OCI-LY7 (cell line): ENCODE results near the gene SMIM44. TPM values are rescaled to one million over a fixed set of nuclear protein-coding genes. Genes with fewer than 3 reads are reported as not detected.

Source experiments
- BruUV-seq: library from RNA; stranded (reverse); fragments of 400-500 nt; replicated peaks from 2 replicates; lab custom pipeline; 2021; lab: Mats Ljungman, UMichigan
- CTCF ChIA-PET: fragments of 300-600 bp; sonication (Branson Sonifier 250); formaldehyde crosslinking; loops from one replicate; lab custom pipeline; 2022; ENCODE audit warnings: antibody characterized with exemption; ENCODE audit not compliant: unreplicated experiment; lab: Charles Lee
- POLR2A ChIA-PET: fragments of 300-600 bp; sonication (Branson Sonifier 250); formaldehyde crosslinking; loops from one replicate; lab custom pipeline; 2022; ENCODE audit warnings: antibody characterized with exemption; lab: Charles Lee
- DNase-seq: peaks from one replicate; pipeline ENCODE4 v3.0.0-alpha.2; 2015; ENCODE audit warnings: low spot score
- H2AFZ ChIP-seq: fragments of 200-600 bp; sonication (generic), shearing (Covaris generic); 2 replicates; pipeline ENCODE4 v1.6.1; 2014; ENCODE audit warnings: mild to moderate bottlenecking, antibody characterized with exemption, low read length, moderate library complexity
- H3K27ac ChIP-seq: fragments of 200-600 bp; sonication (generic); 2 replicates; pipeline ENCODE4 v1.5.1; 2014; ENCODE audit warnings: mixed run types, low read depth, mild to moderate bottlenecking, moderate library complexity, low read length, inconsistent platforms; ENCODE audit not compliant: poor library complexity, severe bottlenecking
- H3K36me3 ChIP-seq: fragments of 200-600 bp; sonication (generic); 2 replicates; pipeline ENCODE4 v1.6.1; 2014; ENCODE audit warnings: mild to moderate bottlenecking, antibody characterized with exemption, low read length, moderate library complexity, mixed read lengths; ENCODE audit not compliant: insufficient read depth
- H3K4me1 ChIP-seq: fragments of 200-600 bp; sonication (generic); 2 replicates; pipeline ENCODE4 v1.5.1; 2014; ENCODE audit warnings: mild to moderate bottlenecking, low read length; ENCODE audit not compliant: insufficient read depth, poor library complexity, severe bottlenecking
- H3K4me2 ChIP-seq: fragments of 200-600 bp; sonication (generic); 2 replicates; pipeline ENCODE4 v1.6.1; 2014; ENCODE audit warnings: mild to moderate bottlenecking, low read length
- H3K4me3 ChIP-seq: fragments of 200-600 bp; sonication (generic); 2 replicates; pipeline ENCODE4 v1.5.1; 2014; ENCODE audit warnings: mild to moderate bottlenecking, low read depth, low read length; ENCODE audit not compliant: poor library complexity, severe bottlenecking
- H3K79me2 ChIP-seq: fragments of 200-600 bp; sonication (generic); 2 replicates; pipeline ENCODE4 v1.6.1; 2016; ENCODE audit warnings: low read depth, mild to moderate bottlenecking, low read length, moderate library complexity, mixed read lengths; ENCODE audit not compliant: insufficient read depth
- H3K9me2 ChIP-seq: fragments of 200-600 bp; sonication (generic); 2 replicates; pipeline ENCODE4 v1.6.1; 2016; ENCODE audit warnings: mild to moderate bottlenecking, low read length, mixed read lengths; ENCODE audit not compliant: insufficient read depth
- H3K9me3 ChIP-seq: fragments of 200-600 bp; sonication (generic); 2 replicates; pipeline ENCODE4 v1.6.1; 2014; ENCODE audit warnings: mild to moderate bottlenecking, mixed run types, low read length, mixed read lengths
- H4K20me1 ChIP-seq: fragments of 200-600 bp; sonication (generic); 2 replicates; pipeline ENCODE4 v1.6.1; 2014; ENCODE audit warnings: mild to moderate bottlenecking, antibody characterized with exemption, low read length, moderate library complexity, mixed read lengths; ENCODE audit not compliant: insufficient read depth
- EZH2phosphoT487 ChIP-seq: fragments of 200-600 bp; sonication (generic); IDR thresholded peaks from 2 replicates; pipeline ENCODE4 v1.6.1; 2018; ENCODE audit warnings: low read depth, borderline replicate concordance, mild to moderate bottlenecking, mixed run types, antibody characterized with exemption, low read length, moderate library complexity, mixed read lengths
- intact Hi-C: fragments of 100-400 bp; cut with micrococcal nuclease; formaldehyde crosslinking; loops from one replicate; pipeline ENCODE4 v1.10.0; 2022; ENCODE audit not compliant: unreplicated experiment
- total RNA-seq, 2 experiments: library from RNA; depleted of rRNA in 1 of 2; stranded (reverse); fragments of >200 nt in 1 of 2; shearing (Covaris generic) in 1 of 2; gene quantifications; 2 replicates each; pipeline ENCODE4 v1.2.3, GENCODE V29; 2014 to 2022
- TF ChIP-seq, protein P1 (sequence below): fragments of 200-600 bp; sonication (generic); conservative IDR thresholded peaks from 2 replicates; pipeline ENCODE4 v1.5.1; 2014; ENCODE audit warnings: mild to moderate bottlenecking, antibody characterized with exemption, low read length, moderate library complexity, mixed read lengths

Gene SMIM44
- total RNA-seq, 2 experiments from 2014 or later, result not detected

- CTCF ChIA-PET, result no interaction called here
- no peak for TF ChIP-seq EZH2phosphoT487
- TF ChIP-seq, protein P1, sequence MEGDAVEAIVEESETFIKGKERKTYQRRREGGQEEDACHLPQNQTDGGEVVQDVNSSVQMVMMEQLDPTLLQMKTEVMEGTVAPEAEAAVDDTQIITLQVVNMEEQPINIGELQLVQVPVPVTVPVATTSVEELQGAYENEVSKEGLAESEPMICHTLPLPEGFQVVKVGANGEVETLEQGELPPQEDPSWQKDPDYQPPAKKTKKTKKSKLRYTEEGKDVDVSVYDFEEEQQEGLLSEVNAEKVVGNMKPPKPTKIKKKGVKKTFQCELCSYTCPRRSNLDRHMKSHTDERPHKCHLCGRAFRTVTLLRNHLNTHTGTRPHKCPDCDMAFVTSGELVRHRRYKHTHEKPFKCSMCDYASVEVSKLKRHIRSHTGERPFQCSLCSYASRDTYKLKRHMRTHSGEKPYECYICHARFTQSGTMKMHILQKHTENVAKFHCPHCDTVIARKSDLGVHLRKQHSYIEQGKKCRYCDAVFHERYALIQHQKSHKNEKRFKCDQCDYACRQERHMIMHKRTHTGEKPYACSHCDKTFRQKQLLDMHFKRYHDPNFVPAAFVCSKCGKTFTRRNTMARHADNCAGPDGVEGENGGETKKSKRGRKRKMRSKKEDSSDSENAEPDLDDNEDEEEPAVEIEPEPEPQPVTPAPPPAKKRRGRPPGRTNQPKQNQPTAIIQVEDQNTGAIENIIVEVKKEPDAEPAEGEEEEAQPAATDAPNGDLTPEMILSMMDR, result no peak
- Histone ChIP-seq H3K9me3 (no peaks in the 10 kb centered on the region), H3K4me3 (no peak overlapping the region), H3K4me2 (no peak overlapping the region), H3K79me2 (no peaks in the 10 kb centered on the region), H3K9me2 (no peaks in the 10 kb centered on the region), H2AFZ (no peak overlapping the region), H3K4me1 (no peaks in the 10 kb centered on the region), H3K27ac (no peak overlapping the region), H4K20me1 (no peaks in the 10 kb centered on the region), H3K36me3 (no peaks in the 10 kb centered on the region)
- POLR2A ChIA-PET, result no interaction called here
- no TSS peak for BruUV-seq
- no peak for DNase-seq
- intact Hi-C loops, result no loop called here
Measured at GRCh38 chr19:3452171-3452941, 30.9 kb downstream of the SMIM44 start.

DNA sequence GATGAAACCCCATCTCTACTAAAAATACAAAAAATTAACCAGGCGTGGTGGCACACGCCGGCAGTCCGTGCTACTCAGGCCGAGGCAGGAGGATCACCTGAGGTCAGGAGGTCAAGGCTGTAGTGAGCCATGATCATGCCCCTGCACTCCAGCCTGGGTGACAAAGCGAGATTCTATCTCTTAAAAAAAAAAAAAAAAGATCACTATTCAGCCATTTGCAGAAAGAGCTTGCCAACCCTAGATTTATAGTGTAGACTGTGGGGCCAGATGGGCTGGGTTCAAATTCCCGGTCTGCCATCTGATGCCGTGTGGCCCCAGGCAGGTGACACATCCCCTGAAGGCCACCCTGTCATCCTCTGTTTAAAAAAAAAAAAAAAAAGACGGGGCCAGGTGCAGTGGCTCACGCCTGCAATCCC, 31.8 kb downstream of the SMIM44 start:
- POLR2A ChIA-PET, result interaction anchor here (0.7 kb wide), 1 partner anchor 180 kb away, joined by 3 read pairs; no protein-coding TSS in a partner anchor
- Histone ChIP-seq H2AFZ (no peak overlapping the region), H3K4me1 (no peaks in the 10 kb centered on the region), H3K36me3 (no peaks in the 10 kb centered on the region), H3K4me2 (no peak overlapping the region), H3K9me3 (no peaks in the 10 kb centered on the region), H3K79me2 (no peaks in the 10 kb centered on the region), H4K20me1 (no peaks in the 10 kb centered on the region), H3K4me3 (no peak overlapping the region), H3K9me2 (no peaks in the 10 kb centered on the region), H3K27ac (no peak overlapping the region)
- BruUV-seq, result no TSS peak
- intact Hi-C loops, result no loop called here
- TF ChIP-seq, protein P1, result no peak
- no peak for TF ChIP-seq EZH2phosphoT487
- CTCF ChIA-PET, result no interaction called here
- DNase-seq, result no peak

DNA sequence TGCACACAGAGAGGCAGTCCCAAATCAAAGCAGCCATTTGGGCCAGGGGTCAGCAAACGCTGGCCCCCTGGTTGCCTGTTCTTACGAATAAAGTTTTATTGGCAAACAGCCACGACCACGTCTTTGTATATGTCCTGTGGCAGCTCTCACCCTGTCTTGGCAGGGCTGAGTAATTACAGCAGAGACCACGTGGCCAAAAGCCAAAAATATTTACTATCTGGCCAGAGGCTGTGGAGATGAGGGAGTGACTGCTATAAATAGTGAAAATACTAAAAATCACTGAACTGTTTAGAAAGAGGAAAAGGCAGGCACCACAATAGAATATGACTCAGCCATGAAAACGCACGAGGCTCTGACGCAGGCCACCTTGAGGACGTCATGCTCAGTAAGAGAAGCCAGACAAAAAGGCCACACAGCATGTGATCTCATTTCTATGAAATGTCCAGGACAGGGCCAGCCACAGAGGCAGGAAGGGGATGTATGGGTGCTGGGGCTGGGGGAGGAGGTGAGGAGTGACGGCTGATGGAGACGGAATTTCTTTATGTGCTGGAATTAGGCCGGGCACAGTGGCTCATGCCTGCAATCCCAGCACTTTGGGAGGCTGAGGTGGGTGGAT, 32.3 kb downstream of the SMIM44 start:
- Histone ChIP-seq H3K36me3 (no peaks in the 10 kb centered on the region), H2AFZ (no peak overlapping the region), H3K9me3 (no peaks in the 10 kb centered on the region), H3K4me1 (no peaks in the 10 kb centered on the region), H3K4me2 (no peak overlapping the region), H3K79me2 (no peaks in the 10 kb centered on the region), H3K9me2 (no peaks in the 10 kb centered on the region), H4K20me1 (no peaks in the 10 kb centered on the region), H3K27ac (no peak overlapping the region), H3K4me3 (no peak overlapping the region)
- no TSS peak for BruUV-seq
- no peak for DNase-seq
- no peak for TF ChIP-seq EZH2phosphoT487
- intact Hi-C loops, result no loop called here
- POLR2A ChIA-PET, result no interaction called here
- CTCF ChIA-PET, result no interaction called here
